Activated CD8-positive, alpha-beta memory T cell treated with anti-CD3 and anti-CD28 coated beads for 24 hours (primary cell): ENCODE results near the gene TMEM126B.
"Not testable (repeated sequence)": the region's sequence is repeated elsewhere in the genome, so short reads cannot be mapped to it uniquely, and the experiment has no call there.

Experiments
- DNase-seq: peaks from one replicate; pipeline ENCODE4 v3.0.0-alpha.2; 2020

The TMEM126B gene

DNA sequence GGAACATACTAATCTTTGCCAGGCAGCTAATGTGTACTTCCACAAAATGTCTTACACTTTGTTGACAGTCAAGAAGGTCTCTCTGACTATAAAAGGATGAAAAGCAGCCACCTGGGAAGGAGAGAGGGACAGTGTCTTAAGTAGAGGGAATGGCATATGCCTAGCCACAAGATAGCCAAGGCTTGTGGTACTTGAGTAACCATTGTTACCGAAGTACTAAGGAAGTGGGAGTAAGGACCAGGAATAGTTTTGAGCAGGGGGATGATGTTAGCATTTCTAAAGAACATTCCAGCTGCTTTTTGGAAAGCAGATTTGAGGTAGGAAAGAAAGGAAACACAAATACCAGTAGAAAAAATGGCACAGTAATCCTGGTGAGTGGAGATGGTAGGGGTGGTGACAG lies 22.7 kb downstream of the TMEM126B start:
- no peak for DNase-seq

DNA sequence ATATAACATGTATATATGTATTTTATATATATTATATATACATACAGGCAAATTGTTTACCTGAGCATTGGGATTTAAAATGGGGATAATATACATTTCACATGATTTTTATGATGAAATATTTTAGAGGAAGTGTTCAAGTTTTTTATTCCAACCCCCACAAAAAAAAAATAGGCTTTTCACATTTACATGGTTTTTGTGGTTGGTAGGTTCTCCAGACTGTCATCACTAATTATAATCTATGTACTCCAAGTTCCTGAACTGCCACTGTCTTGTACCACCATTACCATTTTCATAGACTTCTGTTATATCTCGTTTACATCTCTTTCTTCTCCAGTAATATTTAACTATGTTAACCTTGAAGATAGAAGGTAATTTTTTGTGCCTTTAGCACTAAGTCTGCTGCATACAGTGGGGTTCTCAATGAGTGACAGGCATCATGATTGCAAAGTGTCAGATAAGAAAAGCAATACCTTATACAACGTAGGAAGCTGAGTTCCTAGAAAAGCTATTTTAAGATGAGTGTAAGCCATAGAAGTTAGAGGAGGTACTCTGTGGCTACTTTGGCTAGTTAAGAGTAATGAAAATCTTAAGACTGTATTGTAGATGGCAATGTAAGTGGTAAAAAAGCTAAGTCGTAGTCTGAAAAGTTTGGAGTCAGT lies 24.5 kb downstream of the TMEM126B start:
- no peak for DNase-seq

DNA sequence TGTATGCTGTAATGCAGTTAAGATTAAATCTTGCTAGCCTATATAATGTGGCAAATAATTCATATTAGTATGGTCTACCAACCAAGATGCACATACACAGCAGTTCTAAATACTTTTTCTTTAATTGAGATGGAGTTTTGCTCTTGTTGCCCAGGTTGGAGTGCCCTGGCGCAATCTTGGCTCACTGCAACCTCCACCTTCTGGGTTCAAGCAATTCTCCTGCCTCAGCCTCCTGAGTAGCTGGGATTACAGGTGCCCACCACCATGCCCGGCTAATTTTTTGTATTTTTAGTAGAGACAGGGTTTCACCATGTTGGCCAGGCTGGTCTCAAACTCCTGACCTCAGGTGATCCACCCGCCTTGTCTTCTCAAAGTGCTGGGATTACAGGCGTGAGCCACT lies 25.9 kb downstream of the TMEM126B start:
- DNase-seq: not testable (repeated sequence)

DNA sequence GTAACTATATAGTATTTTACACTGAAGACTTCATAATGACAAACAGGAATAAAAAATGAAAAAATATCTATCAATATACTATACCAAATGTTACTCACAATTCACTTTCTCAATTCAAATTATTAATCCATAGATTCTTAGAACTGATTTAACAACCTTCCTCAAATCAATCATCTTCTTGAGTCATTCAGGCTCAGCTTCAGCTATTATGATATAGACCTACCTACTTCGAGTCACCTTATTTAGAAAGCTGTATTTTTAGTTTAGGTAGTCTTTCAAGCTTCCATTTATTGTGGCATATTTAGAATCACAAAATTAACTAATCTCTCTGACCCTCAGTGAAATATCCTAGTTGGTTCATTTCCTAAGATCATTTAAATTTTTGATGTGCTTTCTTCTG lies 28.4 kb downstream of the TMEM126B start:
- no peak for DNase-seq

DNA sequence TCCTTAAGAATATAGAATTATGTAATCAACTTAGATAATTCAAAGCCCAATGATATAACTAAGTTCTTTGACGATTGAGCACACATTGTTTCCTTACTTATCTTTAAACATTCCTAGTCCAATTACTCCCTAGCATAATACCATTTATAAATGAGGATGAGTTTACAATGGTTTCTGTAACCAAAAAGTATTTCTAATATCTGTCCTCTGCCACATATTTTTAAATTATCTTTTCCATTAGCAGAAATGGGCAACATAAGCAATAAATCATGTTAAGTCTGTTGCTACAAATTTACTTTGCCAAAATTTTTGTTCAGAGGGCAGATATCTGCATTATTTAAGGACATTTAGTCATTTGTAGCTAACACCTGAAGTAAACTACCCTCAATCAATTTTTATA lies 29.8 kb downstream of the TMEM126B start:
- DNase-seq: no peak

DNA sequence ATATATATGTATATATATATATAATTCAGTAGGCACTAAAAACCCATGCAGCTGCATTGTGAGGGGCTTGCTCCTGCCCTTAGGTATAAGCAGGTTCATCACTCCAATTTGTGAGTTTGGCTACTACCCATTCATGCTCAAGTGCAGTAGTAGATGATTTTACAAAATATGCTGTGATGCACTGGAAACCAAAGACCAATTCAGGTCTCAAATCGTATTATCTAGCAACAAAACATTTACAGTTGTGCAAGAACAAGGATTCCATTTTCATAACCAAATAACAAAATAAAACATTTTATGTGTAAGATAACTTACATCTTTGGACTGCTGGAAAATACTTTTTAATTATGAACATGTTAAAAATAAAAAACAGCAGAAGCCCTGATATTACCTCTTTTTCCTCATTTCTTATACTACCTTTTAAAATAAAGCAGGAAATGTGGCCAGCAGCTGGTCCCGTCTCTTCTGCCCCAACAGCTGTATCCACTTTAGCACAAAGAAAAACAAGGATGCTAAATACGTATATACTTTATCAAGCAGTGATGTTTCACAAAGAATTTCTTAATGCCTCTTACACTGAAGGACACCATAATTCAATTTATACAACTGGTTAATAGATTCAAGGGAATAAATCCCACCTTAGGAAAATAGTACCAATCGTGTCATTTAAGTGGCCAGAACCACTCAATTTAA lies 33.7 kb downstream of the TMEM126B start:
- DNase-seq: no peak

DNA sequence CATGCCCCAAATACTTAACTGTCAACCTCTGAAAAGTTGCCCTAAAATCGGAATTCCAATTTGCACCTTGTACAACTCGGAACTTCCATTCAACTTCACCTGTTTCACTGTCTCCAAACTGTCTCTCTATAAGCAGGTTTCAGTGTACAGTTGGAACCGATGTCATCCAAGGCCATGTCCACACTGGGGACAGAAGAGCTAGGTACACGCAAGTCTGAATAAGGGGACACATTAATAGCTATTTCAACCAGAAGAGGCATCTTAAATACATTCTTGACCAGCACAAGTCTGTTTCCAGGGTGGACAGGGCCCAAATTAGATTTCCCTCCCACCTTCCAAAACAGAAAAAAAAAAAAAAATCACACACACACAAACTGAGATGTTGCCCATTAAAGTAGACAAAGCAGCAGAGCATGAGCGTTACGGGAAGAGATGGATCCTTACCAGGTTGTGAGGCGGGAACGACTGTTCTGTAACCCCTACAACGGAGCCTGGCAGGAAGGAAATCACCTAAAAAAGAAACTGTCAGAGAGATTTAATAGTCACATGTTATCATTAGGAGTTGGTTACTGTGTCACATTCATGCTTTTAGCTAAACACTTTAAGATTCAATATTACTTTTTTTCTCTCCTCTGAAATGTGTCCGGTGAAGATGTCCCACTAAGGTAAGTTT lies 34.8 kb downstream of the TMEM126B start:
- DNase-seq: no peak

DNA sequence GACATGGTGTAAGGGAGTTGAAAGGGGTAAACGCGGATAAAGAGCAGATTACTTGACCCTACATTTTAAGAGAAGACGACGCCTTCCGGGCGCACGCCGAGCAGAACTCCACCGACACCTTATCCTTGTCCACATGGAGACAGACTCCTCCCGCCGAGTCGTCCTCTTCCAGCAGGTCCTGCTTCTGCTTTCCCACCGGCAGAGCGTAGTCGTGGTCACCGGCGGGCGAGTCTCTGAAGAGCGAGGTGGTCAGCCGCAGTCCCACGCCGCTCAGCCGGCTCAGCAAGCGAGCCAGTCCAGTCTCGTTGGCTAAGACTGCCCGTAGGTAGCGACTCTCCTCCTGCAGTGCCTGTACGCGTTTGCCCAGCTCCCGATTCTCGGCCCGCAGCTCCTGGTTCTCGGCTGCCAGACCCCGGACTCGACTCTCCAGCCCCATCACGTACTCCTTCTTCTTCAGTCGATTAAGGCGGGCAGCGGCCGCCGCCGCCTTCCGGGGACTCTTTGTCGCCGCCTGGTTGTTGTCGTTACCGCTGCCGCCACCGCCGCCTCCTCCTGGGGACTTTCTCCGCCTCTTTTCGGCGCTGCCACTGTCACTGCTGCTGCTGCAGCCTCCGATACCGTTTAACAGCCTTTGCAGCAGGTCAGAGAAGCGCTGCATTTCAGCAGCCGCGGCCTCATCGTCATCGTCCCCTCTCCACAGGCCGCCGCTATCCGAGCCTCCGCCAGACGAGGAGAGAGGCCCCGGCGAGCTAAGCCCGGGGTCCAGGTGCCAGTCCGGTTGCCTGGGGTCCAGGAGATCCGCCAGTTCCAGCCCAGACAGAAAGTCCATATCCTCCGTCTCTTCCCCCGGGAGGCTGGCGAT lies 35.6 kb downstream of the TMEM126B start:
- DNase-seq: peak; percentile 91

DNA sequence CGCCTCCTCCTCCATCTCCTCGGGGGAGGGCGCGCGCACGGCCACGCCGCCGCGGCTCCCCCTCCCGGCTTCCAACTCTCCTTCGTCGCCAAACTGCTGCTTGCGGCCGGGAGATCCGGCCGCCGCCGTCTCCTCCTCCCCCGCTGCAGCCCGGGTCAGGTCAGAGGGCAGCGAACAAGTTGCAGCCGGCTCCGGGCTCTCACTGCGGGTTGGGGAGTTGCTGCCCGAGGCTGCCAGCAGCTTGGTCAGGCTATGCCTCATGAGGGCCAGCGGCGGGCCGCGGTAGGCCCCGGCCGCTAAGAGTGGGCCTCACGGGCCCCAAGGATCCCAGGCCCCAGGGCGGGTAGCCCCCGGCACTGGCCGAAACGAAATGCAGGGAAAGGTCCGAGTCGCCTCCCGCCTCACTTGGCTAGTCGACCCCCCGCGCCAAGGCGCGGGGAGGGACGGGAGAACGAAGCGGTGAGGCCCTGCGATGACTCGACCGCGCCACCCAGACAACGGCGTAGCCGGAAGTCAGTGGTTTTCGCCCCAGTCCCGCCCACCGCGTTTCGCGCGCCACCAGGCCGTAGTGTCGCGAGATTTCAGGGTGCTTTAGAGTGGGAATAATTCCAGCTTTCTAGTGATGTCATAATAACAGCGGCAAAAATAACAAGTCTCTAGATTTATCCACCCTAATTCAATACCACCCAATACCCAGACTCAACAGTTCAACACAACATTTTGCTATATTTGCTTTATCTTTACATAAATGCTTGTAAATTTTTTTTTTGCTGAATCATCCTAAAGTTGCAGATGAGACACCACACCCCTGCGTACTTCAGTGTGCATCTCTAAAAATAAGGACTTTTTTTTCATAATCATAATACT lies 36.5 kb downstream of the TMEM126B start, which contains the start of gene CREBZF:
TSS of gene CREBZF (minus strand) at position 515 of the 867 bp plus-strand sequence. CDS start at position 261, 254 bp downstream.
- peak; percentile 98 for DNase-seq

DNA sequence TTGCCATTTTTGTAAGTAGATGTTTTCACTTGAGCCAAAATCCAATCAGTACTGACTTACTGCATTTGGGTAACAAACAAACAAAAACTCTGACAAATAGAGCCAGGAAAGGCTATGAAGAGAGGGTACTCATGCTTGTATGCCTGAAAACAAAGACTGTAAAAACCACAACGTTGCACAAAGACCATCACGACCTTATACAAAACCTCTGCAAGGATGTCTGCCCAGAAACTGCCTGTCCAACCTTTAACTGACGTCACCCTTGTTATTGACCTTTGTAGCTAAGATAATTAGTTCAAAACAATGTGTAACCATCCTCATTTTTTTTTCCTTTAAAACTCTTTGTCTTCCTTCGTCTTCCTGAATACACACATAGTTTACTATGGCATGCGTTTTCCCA lies 37.3 kb downstream of the TMEM126B start:
- DNase-seq: no peak

DNA sequence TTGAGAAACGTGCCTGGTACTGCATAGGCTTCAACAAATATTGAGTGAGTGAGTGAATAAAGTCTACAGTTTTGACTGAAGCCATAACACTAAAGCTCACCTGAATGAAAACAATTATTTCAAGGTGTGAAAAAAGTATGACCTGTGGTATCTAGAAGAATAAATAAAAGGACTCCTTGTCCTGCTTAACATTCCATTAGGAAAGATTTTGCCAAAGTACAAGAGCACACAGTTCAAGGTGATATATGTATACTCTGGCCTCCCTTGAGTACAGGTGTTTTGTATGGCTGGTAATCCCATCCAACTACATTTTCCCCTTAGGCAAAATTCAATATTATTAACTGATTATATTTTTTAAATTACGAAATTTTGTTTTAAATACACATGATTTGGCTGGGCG lies 38.3 kb downstream of the TMEM126B start:
- DNase-seq: no peak

DNA sequence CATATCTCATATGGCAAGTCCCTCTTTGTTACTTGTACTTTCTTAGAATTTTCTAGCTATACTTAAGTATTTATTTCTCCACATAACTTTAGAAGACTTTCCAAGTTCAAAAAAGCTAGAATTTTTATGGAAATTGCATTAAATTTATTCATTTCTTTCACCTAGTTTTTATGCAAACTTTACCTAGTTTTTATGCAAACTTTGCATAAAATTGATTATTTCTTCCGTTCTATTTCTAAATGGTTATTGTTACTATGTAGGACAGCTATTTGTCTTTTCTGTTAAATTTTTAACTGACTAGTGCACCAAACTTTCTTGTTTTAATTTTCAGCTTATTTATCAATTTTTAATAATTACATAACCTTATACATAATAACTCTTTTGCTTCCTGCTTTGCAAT lies 39.8 kb downstream of the TMEM126B start:
- no peak for DNase-seq

DNA sequence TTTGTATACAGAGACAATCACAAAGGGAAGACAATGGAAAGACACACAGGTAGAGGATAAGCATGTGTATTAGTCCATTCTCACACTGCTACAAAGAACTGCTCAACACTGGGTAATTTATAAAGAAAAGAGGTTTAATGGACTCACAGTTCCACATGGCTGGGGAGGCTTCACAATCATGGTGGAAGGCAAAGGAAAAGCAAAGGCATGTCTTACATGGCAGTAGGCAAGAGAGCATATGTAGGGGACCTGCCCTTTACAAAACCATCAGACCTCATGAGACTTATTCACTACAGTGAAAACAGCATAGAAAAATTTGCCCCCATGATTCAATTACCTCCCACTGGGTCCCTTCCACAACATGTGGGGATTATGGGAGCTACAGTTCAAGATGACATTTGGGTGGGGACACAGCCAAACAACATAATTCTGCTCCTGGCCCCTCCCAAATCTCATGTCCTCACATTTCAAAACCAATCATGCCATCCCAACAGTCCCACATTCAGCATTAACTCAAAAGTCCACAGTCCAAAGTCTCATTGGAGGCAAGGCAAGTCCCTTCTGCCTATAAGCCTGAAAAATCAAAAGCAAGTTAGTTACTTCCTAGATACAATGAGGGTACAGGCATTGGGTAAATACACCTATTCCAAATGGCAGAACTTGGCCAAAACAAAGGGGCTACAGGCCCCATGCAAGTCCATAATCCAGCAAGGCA lies 42.7 kb downstream of the TMEM126B start:
- not testable (repeated sequence) for DNase-seq

DNA sequence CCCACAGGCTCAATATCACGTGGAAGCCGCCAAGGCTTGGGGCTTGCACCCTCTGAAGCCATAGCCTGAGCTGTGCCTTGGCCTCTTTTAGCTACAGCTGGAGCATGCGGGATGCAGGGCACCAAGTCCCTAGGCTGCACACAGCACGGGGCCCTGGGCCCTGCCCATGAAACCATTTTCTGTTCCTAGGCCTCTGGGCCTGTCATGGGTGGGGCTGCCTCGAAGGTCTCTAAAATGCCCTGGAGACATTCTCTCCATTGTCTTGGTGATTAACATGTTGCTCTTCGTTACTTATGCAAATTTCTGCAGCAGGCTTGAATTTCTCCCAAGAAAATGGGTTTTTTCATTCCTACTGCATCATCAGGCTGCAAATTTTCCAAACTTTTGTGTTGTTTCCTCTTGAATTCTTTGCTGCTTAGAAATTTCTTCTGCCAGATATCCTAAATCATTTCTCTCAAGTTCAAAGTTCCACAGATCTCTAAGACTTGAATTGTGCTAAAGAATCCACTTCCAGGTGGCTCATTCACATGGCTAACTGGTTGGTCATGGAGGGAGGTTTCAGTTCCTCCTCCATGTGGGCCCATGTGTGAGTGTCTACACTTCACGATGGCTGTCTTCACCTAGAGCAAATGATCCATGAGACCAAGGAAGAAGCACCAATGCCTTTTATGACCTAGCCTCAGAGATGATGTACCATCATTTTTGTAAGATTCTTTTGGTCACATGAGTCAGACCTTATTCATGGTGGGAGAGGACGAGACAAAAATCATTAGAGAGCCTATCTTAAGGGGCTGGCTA lies 43.9 kb downstream of the TMEM126B start:
- no peak for DNase-seq

DNA sequence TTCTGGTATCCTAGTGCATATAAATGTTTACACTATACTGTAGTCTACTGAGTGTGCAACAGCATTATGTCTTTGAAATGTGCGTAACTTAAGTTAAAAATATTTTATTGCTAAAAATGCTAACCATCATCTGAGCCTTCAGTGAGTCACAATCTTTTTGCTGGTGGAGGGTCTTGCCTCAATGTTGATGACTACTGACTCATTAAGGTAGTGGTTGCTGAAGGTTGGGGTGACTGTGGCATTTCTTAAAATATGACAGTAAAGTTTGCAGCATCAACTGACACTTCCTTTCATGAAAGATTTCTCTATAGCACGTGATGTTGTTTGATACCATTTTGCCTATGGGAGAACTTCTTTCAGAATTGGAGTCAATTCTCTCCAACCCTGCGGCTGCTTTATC lies 45.0 kb downstream of the TMEM126B start:
- no peak for DNase-seq

DNA sequence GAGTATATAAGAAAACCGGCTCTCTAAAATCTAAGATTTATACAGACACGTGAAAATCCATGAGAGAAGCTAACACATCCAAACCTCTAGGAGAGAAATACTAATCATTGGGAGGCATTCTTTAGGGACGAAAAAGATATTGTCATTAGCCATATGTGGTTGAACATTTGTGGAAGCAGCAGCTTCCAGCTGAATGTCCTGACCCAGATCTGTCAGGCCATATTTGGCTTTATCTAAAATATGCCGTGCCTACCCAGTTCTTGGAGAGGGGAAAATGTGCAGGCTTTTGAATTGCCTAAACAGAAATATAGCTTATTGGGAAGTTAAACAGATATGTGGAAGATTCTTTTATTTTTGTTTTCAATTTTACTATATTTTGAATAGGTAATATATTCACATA lies 51.2 kb downstream of the TMEM126B start:
- no peak for DNase-seq

DNA sequence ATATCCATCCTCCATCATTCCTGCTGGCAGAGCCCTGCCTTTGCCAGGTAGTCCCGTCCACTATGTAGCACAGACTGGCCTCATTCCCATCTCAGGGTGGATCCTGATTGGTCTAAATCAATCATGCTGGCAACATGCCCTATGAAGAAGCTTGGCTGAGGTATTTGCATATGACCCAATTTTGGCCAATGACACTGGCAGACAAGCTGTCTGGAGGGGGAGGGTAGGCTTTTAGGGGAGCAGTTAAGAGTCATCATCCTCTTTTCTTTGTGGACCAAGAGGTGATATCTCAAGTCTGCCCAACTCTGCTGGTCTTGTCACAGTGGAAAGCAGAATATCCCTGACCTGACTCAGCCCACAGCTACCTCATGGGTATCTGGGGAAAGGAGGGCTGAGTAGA lies 52.5 kb downstream of the TMEM126B start:
- DNase-seq: no peak

DNA sequence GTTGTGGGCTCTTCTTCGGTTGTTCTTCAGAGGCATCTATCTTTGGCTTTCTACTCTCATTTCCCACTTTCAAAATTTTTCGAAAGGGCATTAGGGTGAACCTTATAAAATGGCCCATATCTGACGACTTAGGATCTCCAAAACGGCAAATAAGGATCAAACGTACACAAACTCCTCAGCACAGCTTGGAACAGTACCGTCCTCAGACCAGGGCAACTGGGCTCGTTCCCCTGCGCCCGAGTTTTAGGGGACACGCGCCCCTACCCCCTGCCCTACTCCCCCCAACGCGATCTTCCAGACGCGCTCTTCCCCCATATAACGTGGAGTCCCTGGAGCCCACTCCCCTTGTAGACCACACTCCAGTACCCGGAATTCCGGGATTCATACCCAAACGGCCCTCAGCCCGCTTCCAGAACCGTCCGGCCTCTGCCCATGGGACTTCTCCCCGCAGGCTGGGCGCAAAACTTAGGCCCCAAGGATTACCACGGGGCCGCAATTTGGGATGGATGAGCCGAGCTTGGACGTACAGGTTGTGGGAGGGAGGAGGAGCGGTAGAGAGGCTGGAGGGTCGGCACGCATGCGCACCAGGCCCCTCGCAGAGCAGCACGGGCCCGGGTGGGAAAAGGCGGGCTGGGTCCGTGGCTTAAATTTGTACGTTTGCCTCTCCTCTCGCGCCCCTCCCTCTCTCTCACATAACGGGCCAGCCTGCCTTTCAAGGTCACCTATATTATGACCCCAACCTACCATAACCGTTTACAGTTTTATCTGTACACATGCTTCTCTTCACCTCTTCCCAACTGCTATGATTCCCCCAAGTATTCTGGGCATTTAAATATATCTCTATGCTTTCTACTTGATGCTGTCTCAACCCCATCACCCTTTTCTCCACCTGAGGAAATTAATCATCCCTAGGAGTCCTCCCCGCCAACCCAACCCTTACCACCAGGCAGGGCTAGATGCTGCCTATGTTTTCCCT lies 54.2 kb downstream of the TMEM126B start:
- peak; percentile 89 for DNase-seq

DNA sequence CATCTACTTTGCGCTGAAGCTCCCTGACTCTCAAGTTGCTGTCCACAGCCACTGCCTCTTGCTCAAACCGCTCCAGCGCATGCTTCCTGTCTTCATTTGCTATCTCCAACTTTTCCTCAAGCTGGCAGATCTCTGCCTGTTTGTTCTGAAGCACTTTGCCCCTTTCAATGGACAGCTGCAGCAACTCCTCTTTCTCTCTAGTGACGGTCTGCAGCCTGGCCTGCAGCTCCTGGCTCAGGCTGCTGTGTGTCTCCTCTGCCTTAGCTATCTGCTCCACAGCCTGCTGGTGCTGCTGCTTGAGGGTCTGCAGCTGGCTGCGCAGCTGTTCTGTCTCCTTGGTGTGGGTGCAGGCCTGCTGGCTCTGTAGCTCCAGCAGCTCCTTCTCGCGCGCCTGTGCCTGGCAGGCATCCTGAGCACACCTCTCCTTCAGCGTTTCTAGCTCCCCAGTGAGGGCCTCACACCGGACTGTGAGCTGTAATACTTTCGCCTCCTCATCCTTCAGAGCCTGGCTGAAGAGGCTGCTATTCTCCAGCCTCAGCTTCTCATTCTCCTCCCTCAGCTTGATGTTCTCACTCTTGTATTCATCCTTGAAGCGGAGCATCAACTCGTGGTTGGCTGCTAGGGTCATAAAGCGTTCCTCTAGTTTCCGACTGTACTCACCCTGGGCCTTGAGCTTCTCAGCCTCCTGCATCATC lies 56.9 kb downstream of the TMEM126B start:
- DNase-seq: no peak
